Erythroblast (primary cell): ENCODE data around the gene REXO2.

ENCODE experiments used
- GATA1 ChIP-seq: IDR thresholded peaks from 2 replicates; pipeline ENCODE4 v1.6.1; 2011; ENCODE audit warnings: low read depth, mild to moderate bottlenecking, control low read depth, low read length, moderate library complexity
- POLR2A ChIP-seq: IDR thresholded peaks from 2 replicates; pipeline ENCODE4 v1.6.1; 2011; ENCODE audit warnings: mild to moderate bottlenecking, low read length

- TF ChIP-seq POLR2A (peak; percentile 99), GATA1 (no peak)
Measured at GRCh38 chr11:114400216-114400914, 38.9 kb upstream of the REXO2 start, which contains the start of the genes C11orf71 and RBM7.
